HG03378 (cell line): Measurements from ENCODE around the gene KRT4.

Source experiments
- ATAC-seq: cut with Tn5 transposase; IDR thresholded peaks from one replicate; pipeline ENCODE4 v1.9.1; 2021; ENCODE audit warnings: mild to moderate bottlenecking, moderate library complexity; ENCODE audit not compliant: unreplicated experiment

KRT4 gene

GRCh38 chr12:52794479-52795331 is 19.2 kb downstream of the KRT4 start:
- no peak for ATAC-seq

GRCh38 chr12:52792185-52793029 is 21.5 kb downstream of the KRT4 start:
- no peak for ATAC-seq

- ATAC-seq, result no peak
Observed at GRCh38 chr12:52791271-52792184, 22.4 kb downstream of the KRT4 start.

DNA sequence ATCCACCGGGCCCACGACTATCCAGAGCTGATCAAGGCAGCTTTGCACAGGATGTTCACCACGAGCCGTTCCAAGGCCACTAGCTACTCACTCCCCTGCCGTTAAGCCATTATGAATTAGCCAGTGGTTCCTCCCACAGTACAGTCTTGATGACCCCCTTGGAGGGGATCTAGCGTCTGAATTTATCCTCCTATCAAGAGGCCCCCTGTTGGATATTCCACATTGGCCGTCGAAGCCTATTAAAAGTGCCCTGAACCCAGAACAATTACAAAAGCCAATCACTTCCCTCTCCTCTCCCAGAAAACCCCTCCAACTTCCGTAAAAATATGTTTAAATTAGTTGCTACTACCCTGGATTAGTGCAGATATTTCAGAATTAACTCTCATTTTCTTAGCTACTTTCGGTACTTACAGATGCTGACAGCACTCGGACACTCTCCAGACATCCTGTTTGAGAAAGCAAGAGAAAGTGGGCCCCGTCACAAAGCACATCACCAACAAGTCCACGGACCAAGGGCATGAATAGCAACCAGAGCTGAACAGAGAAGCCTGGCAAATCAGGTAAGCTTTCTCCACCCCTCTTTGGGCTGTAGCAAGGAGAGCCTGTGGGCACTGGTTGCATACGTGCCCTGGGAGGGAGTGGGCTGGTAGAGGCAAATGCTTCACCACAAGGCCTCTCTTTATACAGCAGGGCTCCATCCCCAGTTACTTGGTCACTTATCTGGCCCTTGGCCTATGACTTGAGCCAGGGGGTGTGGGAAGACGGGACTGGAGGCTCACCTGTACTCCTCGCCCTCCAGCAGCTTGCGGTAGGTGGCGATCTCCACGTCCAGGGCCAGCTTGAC is 23.3 kb downstream of the KRT4 start:
- no peak for ATAC-seq

DNA sequence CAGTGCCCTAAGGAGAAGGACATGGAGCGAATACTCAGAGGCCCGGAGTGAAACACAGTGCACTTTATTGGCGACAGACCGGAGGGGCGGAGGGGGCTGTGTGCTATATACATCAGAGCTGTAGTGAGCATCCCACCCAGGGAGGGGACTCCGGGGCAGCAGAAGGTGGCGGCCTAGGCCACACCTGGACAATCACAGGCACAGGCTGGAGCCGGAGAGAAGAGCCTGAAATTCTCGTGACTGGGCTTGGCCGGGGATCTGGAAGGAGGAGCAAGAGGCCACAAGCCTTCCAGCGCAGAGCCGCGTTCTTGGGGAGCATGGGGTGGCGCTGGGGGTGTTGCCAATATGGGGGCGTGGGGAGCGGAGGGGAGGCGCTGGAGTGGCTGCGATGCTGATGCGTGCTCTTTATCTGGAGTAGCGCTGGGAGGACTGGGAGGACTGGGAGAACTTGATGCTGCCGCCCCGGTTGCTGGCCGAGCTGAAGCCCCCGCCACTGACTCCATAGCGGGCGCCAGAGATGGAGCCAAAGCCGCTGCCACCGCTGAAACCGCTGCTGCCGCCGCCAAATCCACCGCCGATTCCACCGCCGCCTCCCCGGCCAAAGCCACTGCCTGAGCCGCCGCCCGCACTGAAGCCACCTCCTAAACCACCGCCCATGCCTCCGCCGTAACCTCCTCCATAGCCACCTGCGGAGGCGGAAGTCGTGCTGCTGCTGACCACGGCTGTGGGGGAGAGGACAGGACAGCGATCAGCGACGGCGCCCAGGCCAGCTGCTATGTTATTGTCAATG is 24.1 kb downstream of the KRT4 start:
- no peak for ATAC-seq

- ATAC-seq, result no peak
Observed at GRCh38 chr12:52788876-52789636, 24.9 kb downstream of the KRT4 start.

DNA sequence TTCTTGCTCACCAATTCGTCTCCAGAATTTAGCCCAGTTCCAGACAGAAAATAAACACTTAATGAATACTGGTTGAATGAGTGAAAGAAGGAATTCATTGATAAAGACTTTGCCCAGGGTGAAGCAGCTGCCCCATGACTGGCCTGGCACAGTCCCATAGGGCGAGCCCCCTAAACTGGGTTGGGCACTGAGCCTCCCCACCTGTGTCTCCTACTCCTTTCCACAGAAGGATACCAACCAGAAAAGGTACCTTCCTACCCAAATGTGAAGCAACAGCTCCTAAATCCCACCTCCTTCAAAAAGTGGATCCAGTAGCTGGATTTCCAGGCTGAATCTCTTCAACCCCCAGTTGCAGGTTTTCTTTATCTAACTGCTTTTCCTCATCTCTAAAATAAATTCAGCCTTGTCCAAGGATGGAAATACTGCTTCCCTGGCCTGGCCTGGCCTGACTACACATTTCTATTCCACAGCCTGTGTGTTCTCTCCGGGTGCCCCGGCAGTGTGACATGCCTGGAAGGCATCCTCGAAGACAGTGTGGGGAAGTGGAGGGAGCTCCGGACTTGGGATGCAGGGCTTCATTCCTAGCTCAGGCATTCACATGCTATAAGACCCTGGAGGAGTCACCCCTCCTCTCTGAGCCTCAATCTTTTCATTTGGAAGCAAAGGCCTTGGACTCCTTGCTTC is 25.6 kb downstream of the KRT4 start:
- no peak for ATAC-seq

- no peak for ATAC-seq
Observed at GRCh38 chr12:52787324-52788191, 26.4 kb downstream of the KRT4 start.

GRCh38 chr12:52784909-52785308 is 29.0 kb downstream of the KRT4 start:
- no peak for ATAC-seq

DNA sequence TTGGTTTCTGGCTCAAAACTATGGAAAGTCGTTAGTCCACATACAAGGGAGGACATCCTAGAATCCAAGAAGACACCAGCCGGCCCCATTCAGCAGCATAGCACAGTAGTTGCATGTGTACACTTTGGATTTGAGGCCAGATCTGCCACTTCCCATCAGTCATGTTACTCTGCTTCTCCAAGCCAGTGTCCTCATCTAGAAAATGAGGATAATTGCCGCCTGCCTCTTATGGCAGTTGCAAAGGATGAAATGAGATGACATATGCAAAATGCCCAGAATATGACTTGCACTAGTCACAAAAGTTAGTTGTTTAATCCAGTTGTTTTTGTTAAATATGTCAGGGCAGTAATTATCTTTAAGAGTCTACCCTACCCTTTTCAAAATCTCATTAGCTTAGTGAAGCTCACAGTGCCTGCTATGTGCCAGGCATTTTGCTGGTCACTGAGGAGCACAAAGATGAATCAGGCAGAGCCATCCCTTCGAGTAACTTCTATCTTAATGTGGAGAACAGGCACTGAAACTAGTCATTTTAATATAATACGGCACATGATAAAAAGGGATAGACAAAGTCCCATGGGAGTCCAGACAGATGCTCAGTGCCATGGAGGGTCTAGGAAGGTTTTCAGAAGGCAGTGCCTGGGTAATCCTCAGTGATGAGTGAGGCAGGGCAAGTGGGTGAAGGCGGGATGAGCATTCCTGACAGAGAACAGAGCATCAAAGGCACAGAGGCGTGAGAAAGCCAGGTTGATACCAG is 30.2 kb downstream of the KRT4 start:
- no peak for ATAC-seq

- ATAC-seq, result no peak
Observed at GRCh38 chr12:52782502-52782901, 31.4 kb downstream of the KRT4 start.

GRCh38 chr12:52781399-52782082 is 32.4 kb downstream of the KRT4 start:
- ATAC-seq, result no peak

DNA sequence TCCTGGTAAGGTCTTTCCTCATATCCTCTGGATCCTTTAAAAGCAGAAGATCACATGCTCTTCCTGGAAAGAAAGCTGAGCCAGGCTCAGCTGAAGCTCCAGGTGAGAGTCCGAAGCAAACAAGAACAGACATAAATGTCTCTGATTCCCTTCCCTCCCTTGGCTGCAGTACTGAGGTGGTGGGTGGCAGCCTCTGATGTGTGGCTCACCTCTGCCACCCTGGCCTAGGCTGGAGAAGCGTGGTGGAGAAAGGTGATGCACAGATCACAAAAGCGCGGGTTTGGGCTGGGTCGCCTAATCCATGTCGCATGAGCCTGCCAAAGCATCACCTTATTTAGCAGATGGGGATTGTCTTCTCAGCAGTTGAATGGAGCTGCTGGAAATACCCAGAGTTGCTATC is 34.0 kb downstream of the KRT4 start:
- ATAC-seq, result no peak

DNA sequence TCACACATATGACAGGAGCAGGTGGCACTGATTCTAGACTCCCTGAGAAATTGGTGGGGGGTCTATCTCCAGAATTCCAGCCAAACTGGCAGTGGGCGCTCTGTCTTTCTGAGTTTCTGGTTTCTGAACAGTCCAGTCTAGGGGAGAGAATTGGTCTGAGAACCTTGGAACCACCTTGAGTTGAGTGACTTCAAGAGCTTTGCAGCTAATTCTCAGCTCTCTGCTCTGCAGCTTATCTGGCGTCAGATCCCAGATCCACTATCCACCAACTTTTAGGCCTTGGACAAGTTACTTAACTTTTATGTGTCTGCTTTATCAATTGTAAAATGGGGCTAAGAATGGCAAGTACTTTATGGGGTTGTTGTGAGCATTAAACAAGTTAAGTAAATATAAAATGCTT is 35.1 kb downstream of the KRT4 start:
- ATAC-seq, result no peak

- ATAC-seq, result no peak
Observed at GRCh38 chr12:52777566-52777965, 36.4 kb downstream of the KRT4 start.

DNA sequence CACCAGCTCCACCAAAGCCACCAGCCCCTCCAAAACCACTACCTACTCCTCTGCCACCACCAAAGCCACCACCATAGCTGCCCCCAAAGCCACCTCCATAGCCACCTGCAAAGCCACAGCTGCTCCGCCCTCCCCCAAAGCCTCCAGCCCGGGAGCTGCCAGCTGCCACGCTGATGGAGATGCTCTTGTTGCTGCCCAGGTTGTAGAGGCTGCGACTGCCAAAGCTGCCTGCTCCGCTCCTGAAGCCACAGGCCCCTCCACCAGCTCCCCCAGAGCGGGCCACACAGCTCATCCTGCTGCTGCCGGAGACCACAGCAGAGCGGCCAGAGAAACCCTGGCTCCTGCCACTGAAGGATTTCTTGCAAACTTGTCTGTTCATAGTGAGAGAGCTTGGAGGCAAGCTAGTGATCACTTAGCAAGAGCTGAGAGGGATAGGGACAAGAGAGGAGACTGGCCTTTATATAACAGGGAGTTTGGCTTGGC is 37.0 kb downstream of the KRT4 start, which contains the start of gene KRT76:
KRT76 (minus strand) TSS at position 433 of the 483 bp plus-strand sequence; CDS start at position 379, 54 bp downstream.
- no peak for ATAC-seq
